ENCODE results near the gene MAL.

The MAL gene

DNA sequence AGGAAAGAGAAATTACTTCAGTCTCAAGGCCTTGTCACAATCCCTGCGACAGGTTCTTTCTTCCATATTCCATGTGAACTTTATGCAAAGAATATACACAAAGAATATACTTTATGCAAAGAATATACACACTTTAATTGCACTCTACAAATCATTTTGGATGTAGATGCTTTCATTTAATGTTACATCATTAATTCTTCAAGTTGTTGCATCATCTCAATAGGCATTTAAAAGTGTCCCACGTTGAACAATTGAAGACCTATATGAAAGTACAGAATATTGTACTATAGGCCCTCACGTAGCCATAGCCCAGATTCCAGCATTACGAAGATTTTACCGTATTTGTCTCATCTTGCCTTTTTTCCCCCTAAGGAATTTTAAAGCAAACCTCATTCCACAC lies 33.1 kb upstream of the MAL start:
- TF ChIP-seq, protein P1, sequence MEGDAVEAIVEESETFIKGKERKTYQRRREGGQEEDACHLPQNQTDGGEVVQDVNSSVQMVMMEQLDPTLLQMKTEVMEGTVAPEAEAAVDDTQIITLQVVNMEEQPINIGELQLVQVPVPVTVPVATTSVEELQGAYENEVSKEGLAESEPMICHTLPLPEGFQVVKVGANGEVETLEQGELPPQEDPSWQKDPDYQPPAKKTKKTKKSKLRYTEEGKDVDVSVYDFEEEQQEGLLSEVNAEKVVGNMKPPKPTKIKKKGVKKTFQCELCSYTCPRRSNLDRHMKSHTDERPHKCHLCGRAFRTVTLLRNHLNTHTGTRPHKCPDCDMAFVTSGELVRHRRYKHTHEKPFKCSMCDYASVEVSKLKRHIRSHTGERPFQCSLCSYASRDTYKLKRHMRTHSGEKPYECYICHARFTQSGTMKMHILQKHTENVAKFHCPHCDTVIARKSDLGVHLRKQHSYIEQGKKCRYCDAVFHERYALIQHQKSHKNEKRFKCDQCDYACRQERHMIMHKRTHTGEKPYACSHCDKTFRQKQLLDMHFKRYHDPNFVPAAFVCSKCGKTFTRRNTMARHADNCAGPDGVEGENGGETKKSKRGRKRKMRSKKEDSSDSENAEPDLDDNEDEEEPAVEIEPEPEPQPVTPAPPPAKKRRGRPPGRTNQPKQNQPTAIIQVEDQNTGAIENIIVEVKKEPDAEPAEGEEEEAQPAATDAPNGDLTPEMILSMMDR (conservative IDR thresholded peaks at IDR 0.05; ENCODE audit: low read length): no peak
- TF ChIP-seq EZH2phosphoT487 (IDR thresholded peaks at IDR 0.05; ENCODE audit: borderline replicate concordance): no peak
- Histone ChIP-seq H4K20me1 (ENCODE audit: insufficient read depth, low read length, poor library complexity, severe bottlenecking) (no peaks in the 10 kb centered on the region), H3K4me1 (ENCODE audit: insufficient read depth, low read length, poor library complexity, severe bottlenecking) (no peaks in the 10 kb centered on the region)

DNA sequence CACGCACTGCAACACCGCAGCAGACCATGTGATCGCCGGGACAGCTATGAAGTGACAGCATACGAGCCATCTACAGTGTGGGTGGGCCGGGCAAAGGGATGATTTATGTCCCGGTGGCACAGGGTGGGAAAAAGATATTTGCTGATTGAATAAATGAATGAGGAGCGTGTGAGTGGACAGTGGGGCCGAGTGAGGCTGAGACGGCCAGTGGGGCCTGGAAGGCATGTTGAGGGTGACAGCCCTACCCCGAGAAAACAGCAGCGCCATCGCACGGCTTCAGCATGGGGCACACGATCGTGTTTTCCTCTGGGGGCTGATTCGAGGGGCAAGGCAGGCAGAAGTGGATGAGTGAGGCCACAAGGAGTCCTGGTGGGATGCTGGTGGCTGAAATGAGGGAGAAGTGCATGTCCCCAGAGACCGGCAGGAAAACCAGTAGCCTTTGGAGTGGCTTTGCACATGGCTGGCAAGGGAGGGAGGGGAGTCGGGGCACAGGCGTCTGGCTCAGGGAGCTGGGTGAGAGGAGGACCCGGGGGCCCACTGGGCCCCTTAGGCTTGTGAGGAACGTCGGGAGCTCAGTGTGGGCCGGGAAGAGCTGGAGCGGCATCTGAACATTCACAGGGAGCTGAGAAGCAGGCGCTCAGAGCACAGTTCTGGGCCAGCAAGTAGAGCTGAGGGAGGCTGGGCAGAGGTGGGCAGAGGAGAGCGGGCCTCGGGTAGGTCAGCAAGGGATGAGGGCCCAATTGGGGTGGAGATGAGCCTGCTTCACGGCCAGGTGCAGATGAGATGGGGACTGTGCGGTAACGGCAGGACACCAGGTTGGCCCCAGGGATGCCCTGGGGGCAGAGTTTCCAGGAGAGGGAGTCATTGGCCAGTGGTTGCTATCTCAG lies 32.1 kb upstream of the MAL start:
- Histone ChIP-seq H2AFZ (ENCODE audit: low read length) (no peak overlapping the region), H3K4me2 (ENCODE audit: low read depth, low read length, poor library complexity, severe bottlenecking) (no peak overlapping the region), H3K9me3 (ENCODE audit: insufficient read depth, low read depth, low read length) (no peaks in the 10 kb centered on the region)

More for the DNA sequence above, 33.1 kb upstream of the MAL start:
- H3K9me3 ChIP-seq (ENCODE audit: insufficient read depth, low read depth, low read length): no peaks in the 10 kb centered on the region
- H3K79me2 ChIP-seq (ENCODE audit: insufficient read depth, low read length): no peaks in the 10 kb centered on the region
- H3F3A ChIP-seq (ENCODE audit: low read depth): no peaks in the 10 kb centered on the region
- no peaks in the 10 kb centered on the region for H3K9me2 ChIP-seq (replicated peaks; ENCODE audit: low read depth, low read length)
- H3K9ac ChIP-seq (ENCODE audit: low read depth, low read length, poor library complexity, severe bottlenecking): no peak overlapping the region
- H3K36me3 ChIP-seq (ENCODE audit: insufficient read depth, low read length): no peaks in the 10 kb centered on the region
- H3K4me3 ChIP-seq (ENCODE audit: low read length, poor library complexity, severe bottlenecking): no peak overlapping the region
- H3K27me3 ChIP-seq (ENCODE audit: insufficient read depth, low read length, poor library complexity, severe bottlenecking): no peaks in the 10 kb centered on the region
- no peak overlapping the region for H3K4me2 ChIP-seq (ENCODE audit: low read depth, low read length, poor library complexity, severe bottlenecking)
- no peak overlapping the region for H2AFZ ChIP-seq (ENCODE audit: low read length)

DNA sequence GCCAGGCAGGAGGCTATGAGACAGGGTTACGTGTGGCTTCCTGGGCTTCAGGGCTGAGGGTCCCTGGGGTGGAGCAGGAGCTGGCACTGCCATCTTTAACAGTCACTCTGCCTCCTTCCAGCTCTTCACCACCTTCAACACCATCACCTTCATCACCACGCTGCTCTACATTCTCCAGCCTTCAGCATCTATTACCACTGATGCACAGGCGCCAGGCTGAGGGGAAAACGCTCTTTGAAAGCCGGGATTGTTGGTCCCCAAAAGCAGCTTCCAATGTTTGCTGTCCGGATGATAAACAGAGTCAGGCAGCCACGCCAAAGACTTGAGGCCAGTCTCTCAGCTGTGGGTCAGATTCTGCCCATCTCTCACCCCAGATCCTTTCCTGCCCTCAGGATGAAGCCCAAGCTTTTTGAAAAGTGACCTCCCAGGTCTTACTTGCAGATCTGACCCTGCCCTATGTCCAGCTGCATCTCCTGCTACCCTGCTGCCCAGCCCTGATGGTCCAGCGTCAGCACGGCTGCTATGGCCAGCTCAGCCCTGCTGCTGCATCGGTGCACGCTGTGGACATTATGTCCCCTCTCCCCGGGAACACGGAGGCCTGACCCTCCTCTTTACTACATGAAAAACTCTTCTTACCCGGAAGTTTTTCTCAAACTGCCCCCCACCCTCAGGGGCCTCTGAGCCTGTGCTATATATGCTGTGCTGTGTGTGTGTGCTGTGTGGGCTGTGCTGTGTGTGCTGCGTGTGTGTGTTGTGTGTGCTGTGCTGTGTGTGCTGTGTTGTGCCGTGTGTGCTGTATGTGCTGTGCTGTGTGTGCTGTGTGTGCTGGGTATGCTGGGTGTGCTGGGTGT lies 31.2 kb upstream of the MAL start:
- Histone ChIP-seq H3K27me3 (ENCODE audit: insufficient read depth, low read length, poor library complexity, severe bottlenecking) (no peaks in the 10 kb centered on the region), H3K4me3 (ENCODE audit: low read length, poor library complexity, severe bottlenecking) (no peak overlapping the region), H3K9me2 (replicated peaks; ENCODE audit: low read depth, low read length) (no peaks in the 10 kb centered on the region), H3K4me2 (ENCODE audit: low read depth, low read length, poor library complexity, severe bottlenecking) (no peak overlapping the region), H3K36me3 (ENCODE audit: insufficient read depth, low read length) (no peaks in the 10 kb centered on the region), H3K4me1 (ENCODE audit: insufficient read depth, low read length, poor library complexity, severe bottlenecking) (no peaks in the 10 kb centered on the region), H4K20me1 (ENCODE audit: insufficient read depth, low read length, poor library complexity, severe bottlenecking) (no peaks in the 10 kb centered on the region), H3F3A (ENCODE audit: low read depth) (no peaks in the 10 kb centered on the region), H2AFZ (ENCODE audit: low read length) (no peak overlapping the region), H3K9ac (ENCODE audit: low read depth, low read length, poor library complexity, severe bottlenecking) (no peak overlapping the region), H3K9me3 (ENCODE audit: insufficient read depth, low read depth, low read length) (no peaks in the 10 kb centered on the region), H3K79me2 (ENCODE audit: insufficient read depth, low read length) (no peaks in the 10 kb centered on the region)
- no peak for TF ChIP-seq EZH2phosphoT487 (IDR thresholded peaks at IDR 0.05; ENCODE audit: borderline replicate concordance)
- TF ChIP-seq, protein P1 (conservative IDR thresholded peaks at IDR 0.05; ENCODE audit: low read length): no peak

More for the DNA sequence above, 32.1 kb upstream of the MAL start:
- H3K9ac ChIP-seq (ENCODE audit: low read depth, low read length, poor library complexity, severe bottlenecking): no peak overlapping the region
- H3K4me1 ChIP-seq (ENCODE audit: insufficient read depth, low read length, poor library complexity, severe bottlenecking): no peaks in the 10 kb centered on the region
- H3K4me3 ChIP-seq (ENCODE audit: low read length, poor library complexity, severe bottlenecking): no peak overlapping the region
- H3K9me2 ChIP-seq (replicated peaks; ENCODE audit: low read depth, low read length): no peaks in the 10 kb centered on the region
- TF ChIP-seq, protein P1 (conservative IDR thresholded peaks at IDR 0.05; ENCODE audit: low read length): no peak
- TF ChIP-seq EZH2phosphoT487 (IDR thresholded peaks at IDR 0.05; ENCODE audit: borderline replicate concordance): no peak
- no peaks in the 10 kb centered on the region for H4K20me1 ChIP-seq (ENCODE audit: insufficient read depth, low read length, poor library complexity, severe bottlenecking)
- H3F3A ChIP-seq (ENCODE audit: low read depth): no peaks in the 10 kb centered on the region
- H3K27me3 ChIP-seq (ENCODE audit: insufficient read depth, low read length, poor library complexity, severe bottlenecking): no peaks in the 10 kb centered on the region
- H3K36me3 ChIP-seq (ENCODE audit: insufficient read depth, low read length): no peaks in the 10 kb centered on the region
- H3K79me2 ChIP-seq (ENCODE audit: insufficient read depth, low read length): no peaks in the 10 kb centered on the region
